Activated CD8-positive, alpha-beta T cell treated with anti-CD3 and anti-CD28 coated beads for 36 hours (primary cell): ENCODE results near the gene AAMP. TPM values are rescaled to one million over a fixed set of nuclear protein-coding genes. Genes with fewer than 3 reads are reported as not detected.

Experiments used
- ATAC-seq: fragments of 200-7000 bp; cut with Tn5 transposase; one replicate; pipeline ENCODE4 v1.10.0; 2021; ENCODE audit warnings: mild to moderate bottlenecking, moderate library complexity
- CTCF ChIA-PET: fragments of 350-600 bp; sonication (Branson Sonifier 250); formaldehyde crosslinking; loops from one replicate; lab custom pipeline; 2021; ENCODE audit warnings: antibody characterized with exemption; lab: Charles Lee
- POLR2A ChIA-PET: fragments of 350-600 bp; sonication (Branson Sonifier 250); formaldehyde crosslinking; loops from one replicate; lab custom pipeline; 2021; ENCODE audit warnings: antibody characterized with exemption; lab: Charles Lee
- DNase-seq: peaks from one replicate; pipeline ENCODE4 v3.0.0-alpha.2; 2020
- H3K27ac Mint-ChIP-seq: one replicate; pipeline ENCODE4 v1.8.0; 2021; ENCODE audit warnings: mild to moderate bottlenecking, mixed read lengths
- H3K27me3 Mint-ChIP-seq: one replicate; pipeline ENCODE4 v1.8.0; 2021; ENCODE audit warnings: mixed read lengths
- H3K36me3 Mint-ChIP-seq: one replicate; pipeline ENCODE4 v1.8.0; 2021; ENCODE audit warnings: low read depth, mixed read lengths
- H3K4me1 Mint-ChIP-seq: one replicate; pipeline ENCODE4 v1.8.0; 2021; ENCODE audit warnings: low read depth, mixed read lengths
- H3K4me3 Mint-ChIP-seq: one replicate; pipeline ENCODE4 v1.8.0; 2021; ENCODE audit warnings: mild to moderate bottlenecking, moderate library complexity, mixed read lengths
- H3K9me3 Mint-ChIP-seq: one replicate; pipeline ENCODE4 v1.8.0; 2021; ENCODE audit warnings: mixed read lengths
- intact Hi-C: fragments of 100-400 bp; cut with micrococcal nuclease; formaldehyde crosslinking; loops from one replicate; pipeline ENCODE4 v1.10.0; 2022
- total RNA-seq, 2 experiments: library from RNA; stranded (reverse); gene quantifications; one replicate each; pipeline ENCODE4 v1.2.3, GENCODE V29; 2021
- TF ChIP-seq, protein P1 (sequence below): fragments of 200-600 bp; IDR thresholded peaks from one replicate; pipeline ENCODE4 v1.8.0; 2022; ENCODE audit warnings: antibody characterized with exemption, mild to moderate bottlenecking

AAMP gene
- total RNA-seq, 2 experiments from 2014 or later: 75.8 to 82.8 TPM

DNA sequence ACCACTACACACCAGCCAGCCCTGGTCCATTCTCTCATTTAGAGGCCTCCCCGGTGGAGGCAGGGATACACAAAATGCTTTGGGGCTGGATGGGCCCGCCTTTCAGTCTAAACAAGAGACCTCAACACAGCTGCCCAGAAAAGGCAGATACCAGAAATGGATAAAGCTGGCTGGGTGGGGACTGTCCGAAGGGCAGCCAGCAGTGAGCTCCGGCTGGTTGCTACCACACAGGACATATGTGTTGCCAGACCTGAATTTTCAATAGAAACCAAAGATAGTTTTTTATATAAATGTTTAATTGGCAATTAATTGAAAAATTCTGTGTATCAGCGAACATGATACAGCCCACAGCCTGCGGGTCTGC, 7.7 kb downstream of the AAMP start:
- POLR2A ChIA-PET: interaction anchor here (1.4 to 4.7 kb wide), 3 partner anchors 8 to 40 kb away, joined by 3 to 15 read pairs (median 4); partner anchors contain the start of genes AAMP and PNKD
- CTCF ChIA-PET: no interaction called here
- ATAC-seq: no peak
- DNase-seq: no peak
- Mint-ChIP-seq H3K4me3 (no peak overlapping the region), H3K4me1 (peaks cover 27% of the 10 kb centered on the region), H3K9me3 (no peaks in the 10 kb centered on the region), H3K27ac (no peak overlapping the region), H3K27me3 (no peaks in the 10 kb centered on the region), H3K36me3 (peaks cover 15% of the 10 kb centered on the region)
- TF ChIP-seq, protein P1, sequence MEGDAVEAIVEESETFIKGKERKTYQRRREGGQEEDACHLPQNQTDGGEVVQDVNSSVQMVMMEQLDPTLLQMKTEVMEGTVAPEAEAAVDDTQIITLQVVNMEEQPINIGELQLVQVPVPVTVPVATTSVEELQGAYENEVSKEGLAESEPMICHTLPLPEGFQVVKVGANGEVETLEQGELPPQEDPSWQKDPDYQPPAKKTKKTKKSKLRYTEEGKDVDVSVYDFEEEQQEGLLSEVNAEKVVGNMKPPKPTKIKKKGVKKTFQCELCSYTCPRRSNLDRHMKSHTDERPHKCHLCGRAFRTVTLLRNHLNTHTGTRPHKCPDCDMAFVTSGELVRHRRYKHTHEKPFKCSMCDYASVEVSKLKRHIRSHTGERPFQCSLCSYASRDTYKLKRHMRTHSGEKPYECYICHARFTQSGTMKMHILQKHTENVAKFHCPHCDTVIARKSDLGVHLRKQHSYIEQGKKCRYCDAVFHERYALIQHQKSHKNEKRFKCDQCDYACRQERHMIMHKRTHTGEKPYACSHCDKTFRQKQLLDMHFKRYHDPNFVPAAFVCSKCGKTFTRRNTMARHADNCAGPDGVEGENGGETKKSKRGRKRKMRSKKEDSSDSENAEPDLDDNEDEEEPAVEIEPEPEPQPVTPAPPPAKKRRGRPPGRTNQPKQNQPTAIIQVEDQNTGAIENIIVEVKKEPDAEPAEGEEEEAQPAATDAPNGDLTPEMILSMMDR: no peak
- intact Hi-C loops: no loop called here

DNA sequence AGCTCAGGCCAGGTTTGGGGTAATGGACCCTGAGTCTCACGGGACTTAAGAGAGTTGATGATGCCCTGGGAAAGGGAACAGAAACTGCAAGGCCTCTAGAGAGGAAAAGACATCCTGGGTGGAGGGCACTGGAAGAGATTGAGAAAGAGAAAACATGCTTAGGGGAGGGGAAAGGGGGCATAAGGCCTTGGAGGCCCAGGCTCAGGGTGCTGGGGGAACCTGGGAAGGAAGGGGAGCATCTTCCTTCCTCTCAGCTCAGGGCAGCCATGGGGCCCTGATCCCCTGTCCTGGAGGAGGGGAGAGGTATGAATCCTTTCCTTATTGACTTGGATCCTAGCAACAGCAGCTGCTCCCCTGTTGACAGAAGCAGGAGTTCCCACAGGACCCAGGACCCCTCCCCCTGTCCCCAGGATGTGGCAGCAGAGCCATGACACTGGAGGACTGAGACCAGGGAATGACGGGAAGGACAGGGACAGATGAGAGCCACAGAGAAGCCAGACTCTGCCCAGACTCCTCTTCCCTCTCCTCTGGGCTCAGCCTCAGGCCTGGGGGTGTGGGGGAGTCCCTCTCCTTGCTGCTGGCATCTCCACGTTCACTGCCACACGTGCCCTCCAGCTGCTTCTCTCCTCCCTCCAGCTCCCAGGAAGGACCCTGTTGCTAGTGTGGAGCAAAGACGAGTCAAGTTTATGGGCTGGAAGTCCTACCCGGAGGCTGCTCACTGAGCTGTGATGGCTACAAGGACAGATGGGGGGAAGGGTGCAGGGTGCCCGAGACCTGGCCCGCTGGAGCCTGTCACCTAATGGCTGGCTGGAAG, 8.3 kb downstream of the AAMP start:
- Mint-ChIP-seq H3K27me3 (no peaks in the 10 kb centered on the region), H3K9me3 (no peaks in the 10 kb centered on the region), H3K27ac (peak overlapping the region; percentile 20), H3K36me3 (peaks cover 10% of the 10 kb centered on the region), H3K4me3 (no peak overlapping the region), H3K4me1 (peaks cover 29% of the 10 kb centered on the region)
- ChIA-PET CTCF (no interaction called here), POLR2A (interaction anchor here (0.5 to 4.7 kb wide), 7 partner anchors 8 to 39 kb away, joined by 3 to 15 read pairs (median 3); partner anchors contain the start of genes AAMP and PNKD)
- ATAC-seq (no peak), DNase-seq (no peak)
- TF ChIP-seq, protein P1: no peak
- intact Hi-C loops: no loop called here

DNA sequence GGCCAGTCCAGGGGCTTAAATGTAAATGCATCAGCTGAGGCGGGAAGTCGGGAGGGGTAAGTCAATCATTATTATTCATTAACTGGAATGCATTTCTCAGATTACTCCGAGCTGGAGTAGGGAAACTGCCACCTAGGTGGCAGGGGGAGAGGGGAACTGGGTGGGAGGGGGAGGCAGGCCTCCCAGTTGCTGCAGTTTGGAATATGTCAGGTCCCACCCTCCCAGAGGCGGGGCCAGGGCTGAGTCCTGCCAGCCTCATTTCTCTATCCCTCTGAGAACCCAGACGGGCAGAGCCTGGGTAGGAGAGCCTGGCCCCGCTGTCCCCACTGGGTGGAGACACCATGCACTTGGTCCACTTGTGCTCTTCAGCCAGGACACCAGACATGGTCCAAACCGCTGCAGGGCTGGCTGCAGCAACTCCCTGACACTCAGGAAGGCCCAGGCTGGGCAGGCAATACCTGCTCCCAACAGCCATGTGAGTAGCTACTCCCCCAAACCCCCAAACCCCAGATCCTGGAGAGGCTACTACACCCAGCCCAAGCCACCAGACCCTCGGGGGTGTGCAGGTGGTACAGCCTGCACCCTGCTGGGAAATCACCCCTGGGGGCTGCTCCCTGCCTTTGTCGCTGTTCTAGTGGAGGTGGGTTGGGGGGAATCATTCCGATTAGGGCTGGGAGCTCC, 9.1 kb downstream of the AAMP start, which contains the start of gene GPBAR1:
TSS of gene GPBAR1 (plus strand) at position 274 of the 681 bp plus-strand sequence. CDS start 1,710 bp downstream, outside the sequence.
- H3K4me3 Mint-ChIP-seq: no peak within 1 kb of the TSS
- H3K27ac Mint-ChIP-seq: peak within 1 kb of the TSS; percentile 20
- DNase-seq: no peak
- no peaks in the 10 kb centered on the region for H3K9me3 Mint-ChIP-seq
- ATAC-seq: no peak
- H3K36me3 Mint-ChIP-seq: peaks cover 10% of the 10 kb centered on the region
- TF ChIP-seq, protein P1: no peak
- intact Hi-C loops: no loop called here
- no peaks in the 10 kb centered on the region for H3K27me3 Mint-ChIP-seq
- peaks cover 29% of the 10 kb centered on the region for H3K4me1 Mint-ChIP-seq
- ChIA-PET CTCF (interaction anchor here (1.6 to 3.7 kb wide), 2 partner anchors 9 to 73 kb away, joined by 5 to 27 read pairs; partner anchors contain the start of genes AAMP and PNKD), POLR2A (interaction anchor here (0.5 to 4.7 kb wide), 5 partner anchors 9 to 26 kb away, joined by 3 to 15 read pairs (median 3); partner anchors contain the start of genes AAMP and PNKD)

DNA sequence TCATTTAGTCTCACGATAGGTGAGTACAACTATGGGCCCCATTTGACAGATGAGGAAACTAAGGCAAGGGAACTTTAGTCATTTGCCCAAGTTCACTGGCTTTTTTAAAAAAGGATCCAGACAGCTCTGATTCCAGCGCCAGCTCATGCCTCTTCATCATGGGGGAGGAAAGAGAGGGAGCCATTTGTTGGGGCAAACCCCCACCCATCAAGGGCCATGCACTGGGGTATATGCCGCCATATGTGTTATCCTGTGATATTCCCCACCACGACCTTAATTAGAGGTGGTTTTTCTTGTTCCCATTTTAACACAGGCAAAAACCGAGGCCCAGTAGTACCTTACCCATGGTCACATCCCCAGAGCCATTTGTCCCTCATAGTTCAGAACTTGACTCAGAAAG, 9.8 kb downstream of the AAMP start:
- peaks cover 30% of the 10 kb centered on the region for H3K4me1 Mint-ChIP-seq
- H3K36me3 Mint-ChIP-seq: peaks cover 12% of the 10 kb centered on the region
- TF ChIP-seq, protein P1: no peak
- H3K27me3 Mint-ChIP-seq: no peaks in the 10 kb centered on the region
- H3K4me3 Mint-ChIP-seq: no peak overlapping the region
- no peaks in the 10 kb centered on the region for H3K9me3 Mint-ChIP-seq
- intact Hi-C loops: no loop called here
- DNase-seq (no peak), ATAC-seq (no peak)
- ChIA-PET CTCF (interaction anchor here (0.9 to 3.7 kb wide), 4 partner anchors 10 to 72 kb away, joined by 3 to 27 read pairs (median 4); partner anchors contain the start of genes AAMP and PNKD), POLR2A (interaction anchor here (4.7 kb wide), 1 partner anchor 10 kb away, joined by 15 read pairs; the partner anchor contains the start of genes AAMP and PNKD)
- no peak overlapping the region for H3K27ac Mint-ChIP-seq
